ENCODE measurements around the gene MPDU1. TPM values are rescaled to one million over a fixed set of nuclear protein-coding genes. Genes with fewer than 3 reads are reported as not detected.

The MPDU1 gene
- total RNA-seq, 1 donor from 2014 or later: 83.7 TPM

- Mint-ChIP-seq H3K36me3 (ENCODE audit: low read depth) (no peaks in the 10 kb centered on the region), H3K4me1 (peaks cover 11% of the 10 kb centered on the region), H3K4me3 (peak within 1 kb of the TSS; percentile 81), H3K9me3 (no peaks in the 10 kb centered on the region), H3K27ac (ENCODE audit: unreplicated experiment) (peak within 1 kb of the TSS; percentile 32), H3K27me3 (ENCODE audit: low read depth) (peaks cover 11% of the 10 kb centered on the region)
- DNase-seq (ENCODE audit: low read depth, low spot score): peak; percentile 36
- TF ChIP-seq, protein P1, sequence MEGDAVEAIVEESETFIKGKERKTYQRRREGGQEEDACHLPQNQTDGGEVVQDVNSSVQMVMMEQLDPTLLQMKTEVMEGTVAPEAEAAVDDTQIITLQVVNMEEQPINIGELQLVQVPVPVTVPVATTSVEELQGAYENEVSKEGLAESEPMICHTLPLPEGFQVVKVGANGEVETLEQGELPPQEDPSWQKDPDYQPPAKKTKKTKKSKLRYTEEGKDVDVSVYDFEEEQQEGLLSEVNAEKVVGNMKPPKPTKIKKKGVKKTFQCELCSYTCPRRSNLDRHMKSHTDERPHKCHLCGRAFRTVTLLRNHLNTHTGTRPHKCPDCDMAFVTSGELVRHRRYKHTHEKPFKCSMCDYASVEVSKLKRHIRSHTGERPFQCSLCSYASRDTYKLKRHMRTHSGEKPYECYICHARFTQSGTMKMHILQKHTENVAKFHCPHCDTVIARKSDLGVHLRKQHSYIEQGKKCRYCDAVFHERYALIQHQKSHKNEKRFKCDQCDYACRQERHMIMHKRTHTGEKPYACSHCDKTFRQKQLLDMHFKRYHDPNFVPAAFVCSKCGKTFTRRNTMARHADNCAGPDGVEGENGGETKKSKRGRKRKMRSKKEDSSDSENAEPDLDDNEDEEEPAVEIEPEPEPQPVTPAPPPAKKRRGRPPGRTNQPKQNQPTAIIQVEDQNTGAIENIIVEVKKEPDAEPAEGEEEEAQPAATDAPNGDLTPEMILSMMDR (conservative IDR thresholded peaks at IDR 0.05): no peak
Observed at GRCh38 chr17:7548585-7549400, 34.9 kb upstream of the MPDU1 start, which contains the start of gene TNFSF12. TNFSF12 (plus strand) TSS chr17:7549058; CDS start chr17:7549154, 96 bp downstream.

DNA sequence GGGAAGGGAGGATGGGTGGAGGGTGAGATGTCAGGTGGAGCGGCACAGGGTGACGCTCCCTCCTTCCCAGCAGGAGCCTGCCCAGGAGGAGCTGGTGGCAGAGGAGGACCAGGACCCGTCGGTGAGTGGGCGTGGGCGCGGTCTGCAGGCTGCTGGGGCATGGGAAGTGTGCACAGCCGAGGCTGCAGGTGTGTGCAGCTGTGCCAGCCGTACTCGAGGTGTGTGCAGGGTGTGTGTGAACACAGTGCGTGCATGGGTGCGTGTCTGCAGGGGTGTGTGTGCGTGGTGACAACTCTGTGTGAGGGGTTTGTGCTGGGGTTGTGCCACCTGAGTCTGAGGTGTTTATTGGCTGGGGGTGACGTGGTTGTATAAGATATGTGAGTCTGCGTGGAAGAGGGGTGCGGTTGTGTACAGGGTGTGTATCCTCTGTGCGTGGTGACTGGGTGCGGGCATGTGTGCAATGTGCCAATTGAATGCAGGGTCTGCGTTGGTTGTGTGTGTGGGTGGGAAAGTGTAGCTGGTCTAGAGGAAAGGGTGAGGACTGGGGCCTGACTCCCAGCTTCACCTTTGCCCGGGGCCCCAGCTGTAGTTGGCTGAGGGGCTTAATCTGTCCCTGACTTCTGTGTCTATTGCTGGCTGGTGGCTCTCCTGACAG lies 34.1 kb upstream of the MPDU1 start:
- peaks cover 11% of the 10 kb centered on the region for H3K4me1 Mint-ChIP-seq
- H3K27ac Mint-ChIP-seq (ENCODE audit: unreplicated experiment): peak overlapping the region; percentile 32
- H3K36me3 Mint-ChIP-seq (ENCODE audit: low read depth): no peaks in the 10 kb centered on the region
- TF ChIP-seq, protein P1 (conservative IDR thresholded peaks at IDR 0.05): no peak
- no peak for DNase-seq (ENCODE audit: low read depth, low spot score)
- peak overlapping the region; percentile 70 for H3K4me3 Mint-ChIP-seq
- H3K9me3 Mint-ChIP-seq: no peaks in the 10 kb centered on the region
- peaks cover 9% of the 10 kb centered on the region for H3K27me3 Mint-ChIP-seq (ENCODE audit: low read depth)

DNA sequence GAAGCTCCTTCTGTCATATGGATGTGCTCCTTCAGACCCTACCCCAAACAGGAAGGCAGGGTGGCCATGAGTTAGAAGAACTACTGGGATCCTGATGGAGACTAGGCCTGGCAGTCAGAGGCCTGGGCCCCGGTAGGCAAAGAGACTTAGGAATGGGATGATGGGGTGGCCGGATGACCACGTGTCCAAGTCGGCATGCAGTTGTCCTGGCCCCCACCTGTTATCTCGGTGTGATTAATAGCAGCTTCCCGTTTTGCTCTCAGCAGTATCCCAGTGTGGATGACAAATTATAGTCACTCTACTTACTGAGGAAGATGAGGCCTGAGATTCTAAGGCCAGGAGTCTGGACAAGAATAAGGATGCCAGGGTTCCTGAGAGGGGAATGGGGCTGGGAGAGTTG lies 33.3 kb upstream of the MPDU1 start:
- Mint-ChIP-seq H3K27ac (ENCODE audit: unreplicated experiment) (no peak overlapping the region), H3K9me3 (no peaks in the 10 kb centered on the region), H3K4me3 (peak overlapping the region; percentile 70), H3K36me3 (ENCODE audit: low read depth) (no peaks in the 10 kb centered on the region), H3K27me3 (ENCODE audit: low read depth) (peaks cover 9% of the 10 kb centered on the region), H3K4me1 (peaks cover 11% of the 10 kb centered on the region)
- TF ChIP-seq, protein P1 (conservative IDR thresholded peaks at IDR 0.05): no peak
- DNase-seq (ENCODE audit: low read depth, low spot score): no peak

- no peaks in the 10 kb centered on the region for H3K9me3 Mint-ChIP-seq
- DNase-seq (ENCODE audit: low read depth, low spot score): no peak
- H3K4me1 Mint-ChIP-seq: peaks cover 11% of the 10 kb centered on the region
- TF ChIP-seq, protein P1 (conservative IDR thresholded peaks at IDR 0.05): no peak
- H3K27me3 Mint-ChIP-seq (ENCODE audit: low read depth): peaks cover 9% of the 10 kb centered on the region
- no peak overlapping the region for H3K4me3 Mint-ChIP-seq
- H3K27ac Mint-ChIP-seq (ENCODE audit: unreplicated experiment): no peak overlapping the region
- H3K36me3 Mint-ChIP-seq (ENCODE audit: low read depth): no peaks in the 10 kb centered on the region
Observed at GRCh38 chr17:7551396-7551795, 32.3 kb upstream of the MPDU1 start.

DNA sequence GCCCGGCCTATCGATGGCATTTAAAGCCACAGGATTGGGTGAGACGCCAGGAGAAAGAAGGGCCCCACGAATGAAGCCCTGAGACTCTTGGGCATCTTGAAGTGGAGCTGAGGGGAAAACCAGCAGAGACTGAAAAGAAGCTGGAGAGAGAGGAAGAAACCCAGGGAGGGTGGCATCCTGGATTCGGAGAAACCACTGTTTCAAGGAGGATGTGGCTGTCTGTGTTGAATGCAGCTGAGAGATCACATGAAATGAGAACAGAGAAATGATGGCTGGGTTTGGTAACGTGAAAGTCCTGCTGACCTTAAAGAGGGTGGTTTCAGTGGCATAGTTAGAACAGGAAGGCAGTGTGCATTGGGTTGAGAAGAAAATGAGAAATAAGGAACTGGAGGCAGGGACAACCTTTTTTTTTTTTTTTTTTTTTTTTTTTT lies 31.0 kb upstream of the MPDU1 start:
- Mint-ChIP-seq H3K36me3 (ENCODE audit: low read depth) (no peaks in the 10 kb centered on the region), H3K27ac (ENCODE audit: unreplicated experiment) (peak overlapping the region; percentile 76), H3K27me3 (ENCODE audit: low read depth) (peaks cover 9% of the 10 kb centered on the region), H3K9me3 (no peaks in the 10 kb centered on the region), H3K4me3 (no peak overlapping the region), H3K4me1 (peaks cover 11% of the 10 kb centered on the region)
- TF ChIP-seq, protein P1 (conservative IDR thresholded peaks at IDR 0.05): no peak
- no peak for DNase-seq (ENCODE audit: low read depth, low spot score)

All from neural crest cell (in vitro differentiated cells).